PFSK-1 (cell line): ENCODE measurements around the gene SYNE2.

Experiments
- FOXP2 ChIP-seq: optimal IDR thresholded peaks from 2 replicates; pipeline ENCODE3; 2011; ENCODE audit warnings: borderline replicate concordance, control low read depth, inconsistent platforms; ENCODE audit not compliant: insufficient read depth; ENCODE audit errors: extremely low read length, extremely low read depth
- POLR2AphosphoS5 ChIP-seq: IDR thresholded peaks from 2 replicates; pipeline ENCODE4 v1.6.1; 2012; ENCODE audit warnings: low read depth, mild to moderate bottlenecking, control low read depth, low read length, moderate library complexity
- REST ChIP-seq, 2 experiments: IDR thresholded peaks; 2 replicates each; pipeline versions ENCODE4 v1.6.1 to v1.8.0; 2011 to 2012; ENCODE audit warnings: low read depth in 2 of 2, low read length in 2 of 2, control low read depth in 1 of 2, inconsistent platforms in 1 of 2, mild to moderate bottlenecking in 1 of 2, moderate library complexity in 1 of 2; ENCODE audit not compliant: insufficient read depth in 1 of 2
- SIN3A ChIP-seq: IDR thresholded peaks from 2 replicates; pipeline ENCODE4 v1.6.1; 2012; ENCODE audit warnings: mild to moderate bottlenecking, low read length, moderate library complexity, borderline replicate concordance; ENCODE audit not compliant: insufficient read depth
- TAF1 ChIP-seq: IDR thresholded peaks from 2 replicates; pipeline ENCODE4 v1.6.1; 2012; ENCODE audit warnings: low read length, control low read depth, borderline replicate concordance; ENCODE audit not compliant: insufficient read depth

- TF ChIP-seq FOXP2 = no peak
- TF ChIP-seq REST (IDR thresholded peaks at IDR 0.05; ENCODE audit: insufficient read depth in 1 of 2, low read depth in 2 of 2, low read length in 2 of 2) = no peak
- TF ChIP-seq POLR2AphosphoS5 = no peak
- no peak for TF ChIP-seq SIN3A
- TF ChIP-seq TAF1 = no peak
Observed at GRCh38 chr14:64062381-64063115, 209.7 kb downstream of the SYNE2 start.
